ENCODE measurements around the gene ATXN7L1.

DNA sequence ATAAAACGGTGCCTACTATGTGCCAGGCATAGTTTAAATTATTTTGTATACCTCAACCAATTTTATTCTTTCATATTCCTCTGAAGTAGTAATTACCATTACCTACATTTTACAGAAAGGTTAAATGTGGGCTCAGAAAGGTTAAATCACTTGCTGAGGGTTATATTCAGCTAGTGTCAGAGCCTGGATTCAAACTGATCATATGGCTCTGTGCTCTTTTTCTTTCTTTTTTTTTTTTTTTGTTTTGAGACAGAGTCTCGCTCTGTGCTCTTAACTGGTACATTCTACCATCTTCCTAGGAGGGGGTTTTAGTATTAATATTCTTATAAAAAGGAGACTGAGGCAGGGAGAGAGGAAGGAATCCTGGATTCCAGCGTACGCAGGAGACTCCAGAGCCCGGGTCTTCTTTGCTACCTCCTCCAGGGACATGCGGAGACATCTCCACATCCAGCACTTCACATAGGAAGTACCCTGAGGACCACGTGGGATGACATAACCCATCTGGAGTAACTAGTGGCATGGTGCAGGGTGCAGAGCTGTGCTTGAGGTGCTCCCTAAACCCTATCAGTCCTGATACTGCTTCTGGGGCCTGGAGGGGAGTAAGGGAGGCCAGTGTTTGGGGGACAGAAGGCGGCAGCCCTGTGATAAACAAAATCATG, 29.6 kb upstream of the ATXN7L1 start:
- no peak for TF ChIP-seq EP300 (IDR thresholded peaks at IDR 0.05)
- TF ChIP-seq POLR2AphosphoS5 (IDR thresholded peaks at IDR 0.05) = no peak
- TF ChIP-seq, protein P1, sequence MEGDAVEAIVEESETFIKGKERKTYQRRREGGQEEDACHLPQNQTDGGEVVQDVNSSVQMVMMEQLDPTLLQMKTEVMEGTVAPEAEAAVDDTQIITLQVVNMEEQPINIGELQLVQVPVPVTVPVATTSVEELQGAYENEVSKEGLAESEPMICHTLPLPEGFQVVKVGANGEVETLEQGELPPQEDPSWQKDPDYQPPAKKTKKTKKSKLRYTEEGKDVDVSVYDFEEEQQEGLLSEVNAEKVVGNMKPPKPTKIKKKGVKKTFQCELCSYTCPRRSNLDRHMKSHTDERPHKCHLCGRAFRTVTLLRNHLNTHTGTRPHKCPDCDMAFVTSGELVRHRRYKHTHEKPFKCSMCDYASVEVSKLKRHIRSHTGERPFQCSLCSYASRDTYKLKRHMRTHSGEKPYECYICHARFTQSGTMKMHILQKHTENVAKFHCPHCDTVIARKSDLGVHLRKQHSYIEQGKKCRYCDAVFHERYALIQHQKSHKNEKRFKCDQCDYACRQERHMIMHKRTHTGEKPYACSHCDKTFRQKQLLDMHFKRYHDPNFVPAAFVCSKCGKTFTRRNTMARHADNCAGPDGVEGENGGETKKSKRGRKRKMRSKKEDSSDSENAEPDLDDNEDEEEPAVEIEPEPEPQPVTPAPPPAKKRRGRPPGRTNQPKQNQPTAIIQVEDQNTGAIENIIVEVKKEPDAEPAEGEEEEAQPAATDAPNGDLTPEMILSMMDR (IDR thresholded peaks at IDR 0.05) = no peak

All from esophagus muscularis mucosa (tissue), 4 donors.